HL-60 (cell line): Measurements from ENCODE around the gene CTNNA2.

Experiments used
- DNase-seq, 2 experiments: peaks; one replicate each; pipeline ENCODE4 v3.0.0-alpha.2; 2010 to 2020; ENCODE audit warnings: low read depth in 1 of 2, low spot score in 1 of 2
- H3K27ac ChIP-seq: fragments of 250-450 bp; sonication (Bioruptor Pico); replicated peaks from 2 replicates; pipeline ENCODE4 v1.5.1; 2020; ENCODE audit warnings: mild to moderate bottlenecking, moderate library complexity
- H3K27me3 ChIP-seq: fragments of 250-450 bp; sonication (Bioruptor Pico); 2 replicates; pipeline ENCODE4 v1.5.1; 2021; ENCODE audit warnings: mild to moderate bottlenecking, moderate library complexity; ENCODE audit not compliant: insufficient read depth, poor library complexity, severe bottlenecking
- H3K4me3 ChIP-seq: replicated peaks from 2 replicates; pipeline ENCODE4 v1.5.1; 2011; ENCODE audit warnings: mild to moderate bottlenecking, control low read depth, low read length; ENCODE audit not compliant: insufficient read depth
- GABPA ChIP-seq: IDR thresholded peaks from 2 replicates; pipeline ENCODE4 v1.6.1; 2012; ENCODE audit warnings: low read depth
- POLR2AphosphoS5 ChIP-seq: IDR thresholded peaks from 2 replicates; pipeline ENCODE4 v1.6.1; 2012; ENCODE audit warnings: low read depth
- SPI1 ChIP-seq: IDR thresholded peaks from 2 replicates; pipeline ENCODE4 v1.6.1; 2012; ENCODE audit warnings: low read depth, mild to moderate bottlenecking, borderline replicate concordance
- TF ChIP-seq, protein P1 (sequence below): IDR thresholded peaks from one replicate; pipeline ENCODE4 v1.5.1; 2011; ENCODE audit warnings: low read length, control low read depth, inconsistent platforms; ENCODE audit not compliant: insufficient read depth
- TF ChIP-seq, protein P2 (sequence below): IDR thresholded peaks from 2 replicates; pipeline ENCODE4 v1.6.1; 2012; ENCODE audit warnings: low read depth; ENCODE audit not compliant: insufficient replicate concordance

Gene CTNNA2

GRCh38 chr2:80364524-80365212 is 851.8 kb downstream of the CTNNA2 start:
- TF ChIP-seq, protein P1, sequence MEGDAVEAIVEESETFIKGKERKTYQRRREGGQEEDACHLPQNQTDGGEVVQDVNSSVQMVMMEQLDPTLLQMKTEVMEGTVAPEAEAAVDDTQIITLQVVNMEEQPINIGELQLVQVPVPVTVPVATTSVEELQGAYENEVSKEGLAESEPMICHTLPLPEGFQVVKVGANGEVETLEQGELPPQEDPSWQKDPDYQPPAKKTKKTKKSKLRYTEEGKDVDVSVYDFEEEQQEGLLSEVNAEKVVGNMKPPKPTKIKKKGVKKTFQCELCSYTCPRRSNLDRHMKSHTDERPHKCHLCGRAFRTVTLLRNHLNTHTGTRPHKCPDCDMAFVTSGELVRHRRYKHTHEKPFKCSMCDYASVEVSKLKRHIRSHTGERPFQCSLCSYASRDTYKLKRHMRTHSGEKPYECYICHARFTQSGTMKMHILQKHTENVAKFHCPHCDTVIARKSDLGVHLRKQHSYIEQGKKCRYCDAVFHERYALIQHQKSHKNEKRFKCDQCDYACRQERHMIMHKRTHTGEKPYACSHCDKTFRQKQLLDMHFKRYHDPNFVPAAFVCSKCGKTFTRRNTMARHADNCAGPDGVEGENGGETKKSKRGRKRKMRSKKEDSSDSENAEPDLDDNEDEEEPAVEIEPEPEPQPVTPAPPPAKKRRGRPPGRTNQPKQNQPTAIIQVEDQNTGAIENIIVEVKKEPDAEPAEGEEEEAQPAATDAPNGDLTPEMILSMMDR, result no peak
- TF ChIP-seq GABPA (no peak), POLR2AphosphoS5 (no peak), SPI1 (no peak)
- TF ChIP-seq, protein P2, sequence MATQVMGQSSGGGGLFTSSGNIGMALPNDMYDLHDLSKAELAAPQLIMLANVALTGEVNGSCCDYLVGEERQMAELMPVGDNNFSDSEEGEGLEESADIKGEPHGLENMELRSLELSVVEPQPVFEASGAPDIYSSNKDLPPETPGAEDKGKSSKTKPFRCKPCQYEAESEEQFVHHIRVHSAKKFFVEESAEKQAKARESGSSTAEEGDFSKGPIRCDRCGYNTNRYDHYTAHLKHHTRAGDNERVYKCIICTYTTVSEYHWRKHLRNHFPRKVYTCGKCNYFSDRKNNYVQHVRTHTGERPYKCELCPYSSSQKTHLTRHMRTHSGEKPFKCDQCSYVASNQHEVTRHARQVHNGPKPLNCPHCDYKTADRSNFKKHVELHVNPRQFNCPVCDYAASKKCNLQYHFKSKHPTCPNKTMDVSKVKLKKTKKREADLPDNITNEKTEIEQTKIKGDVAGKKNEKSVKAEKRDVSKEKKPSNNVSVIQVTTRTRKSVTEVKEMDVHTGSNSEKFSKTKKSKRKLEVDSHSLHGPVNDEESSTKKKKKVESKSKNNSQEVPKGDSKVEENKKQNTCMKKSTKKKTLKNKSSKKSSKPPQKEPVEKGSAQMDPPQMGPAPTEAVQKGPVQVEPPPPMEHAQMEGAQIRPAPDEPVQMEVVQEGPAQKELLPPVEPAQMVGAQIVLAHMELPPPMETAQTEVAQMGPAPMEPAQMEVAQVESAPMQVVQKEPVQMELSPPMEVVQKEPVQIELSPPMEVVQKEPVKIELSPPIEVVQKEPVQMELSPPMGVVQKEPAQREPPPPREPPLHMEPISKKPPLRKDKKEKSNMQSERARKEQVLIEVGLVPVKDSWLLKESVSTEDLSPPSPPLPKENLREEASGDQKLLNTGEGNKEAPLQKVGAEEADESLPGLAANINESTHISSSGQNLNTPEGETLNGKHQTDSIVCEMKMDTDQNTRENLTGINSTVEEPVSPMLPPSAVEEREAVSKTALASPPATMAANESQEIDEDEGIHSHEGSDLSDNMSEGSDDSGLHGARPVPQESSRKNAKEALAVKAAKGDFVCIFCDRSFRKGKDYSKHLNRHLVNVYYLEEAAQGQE, result no peak
- DNase-seq, result no peak
- H3K27me3 ChIP-seq, result no peaks in the 10 kb centered on the region
- no peak overlapping the region for H3K27ac ChIP-seq
- no peak overlapping the region for H3K4me3 ChIP-seq

- no peak overlapping the region for H3K27ac ChIP-seq
- no peaks in the 10 kb centered on the region for H3K27me3 ChIP-seq
- no peak overlapping the region for H3K4me3 ChIP-seq
- DNase-seq, result no peak
- TF ChIP-seq POLR2AphosphoS5, result no peak
- TF ChIP-seq, protein P1, result no peak
These were observed 852.9 kb downstream of the CTNNA2 start for GRCh38 chr2:80365762-80366161.

DNA sequence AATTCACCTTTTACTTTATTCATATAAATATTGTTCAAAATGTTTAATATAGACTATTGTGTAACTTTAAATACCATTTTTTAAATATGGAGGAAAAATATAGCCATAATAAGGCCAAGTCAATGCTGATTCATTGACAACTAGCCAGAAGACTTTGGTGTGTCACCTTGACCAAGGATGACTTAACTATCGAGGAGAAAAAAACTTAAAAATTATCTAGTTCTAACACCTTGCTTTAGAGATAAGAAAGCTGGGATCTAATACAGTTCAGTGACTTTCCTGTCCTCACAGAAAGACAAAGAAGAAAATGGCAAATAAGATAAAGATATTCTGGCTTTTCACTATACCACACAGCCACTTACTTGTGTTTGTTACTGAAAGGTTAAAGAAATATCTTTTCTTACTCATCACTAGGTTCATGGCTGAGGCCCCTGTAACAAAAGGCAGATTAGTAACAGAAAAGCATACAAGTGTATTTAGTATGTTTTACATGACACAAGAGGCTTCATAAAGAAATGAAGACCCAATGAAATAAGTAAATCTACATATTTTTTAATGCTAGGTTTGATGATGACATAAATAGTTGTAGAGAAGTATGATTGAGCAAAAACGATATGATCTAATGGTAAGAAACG is 857.6 kb downstream of the CTNNA2 start:
- TF ChIP-seq GABPA (no peak), SPI1 (no peak), POLR2AphosphoS5 (no peak)
- TF ChIP-seq, protein P2, result no peak
- TF ChIP-seq, protein P1, result no peak
- DNase-seq, result no peak
- H3K27ac ChIP-seq, result no peak overlapping the region

GRCh38 chr2:80374105-80374504 is 861.3 kb downstream of the CTNNA2 start:
- no peak overlapping the region for H3K27ac ChIP-seq
- TF ChIP-seq GABPA, result no peak
- TF ChIP-seq, protein P1, result no peak
- TF ChIP-seq, protein P2, result no peak
- TF ChIP-seq SPI1, result no peak
- no peak for TF ChIP-seq POLR2AphosphoS5
- no peak overlapping the region for H3K4me3 ChIP-seq
- H3K27me3 ChIP-seq, result no peaks in the 10 kb centered on the region
- no peak for DNase-seq

More for the DNA sequence above, 857.6 kb downstream of the CTNNA2 start:
- H3K4me3 ChIP-seq, result no peak overlapping the region
- H3K27me3 ChIP-seq, result no peaks in the 10 kb centered on the region
